ENCODE results near the gene SAPCD2. TPM values are rescaled to one million over a fixed set of nuclear protein-coding genes. Genes with fewer than 3 reads are reported as not detected.

The SAPCD2 gene
- polyA plus RNA-seq, 3 donors = 0.03 to 3.1 (median 1.7) TPM

DNA sequence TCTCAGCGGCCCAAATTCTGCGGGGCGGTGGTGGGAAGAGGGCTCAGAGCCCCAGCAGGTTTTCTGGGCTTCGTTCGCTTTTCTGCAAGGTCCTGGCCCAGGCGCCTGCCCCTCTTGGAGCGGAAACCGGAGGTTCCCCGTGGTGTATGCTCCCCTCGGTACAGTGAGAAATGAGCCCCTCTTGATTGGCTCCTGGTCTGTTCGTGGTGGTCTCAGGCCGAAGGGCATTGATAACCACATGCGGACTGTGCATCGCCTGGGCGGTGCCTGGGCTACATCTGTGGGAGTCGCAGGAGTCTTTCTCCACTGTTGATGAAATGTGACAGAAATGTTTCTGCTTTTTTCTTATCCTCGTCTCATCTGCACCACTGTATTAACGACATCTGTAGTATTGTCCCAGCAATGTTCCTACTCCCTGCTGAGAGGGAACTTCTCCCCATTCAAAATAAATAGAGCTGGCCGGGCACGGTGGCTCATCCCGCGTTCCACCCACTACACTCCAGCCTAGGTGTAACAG is 17.1 kb upstream of the SAPCD2 start:
- TF ChIP-seq, protein P1, sequence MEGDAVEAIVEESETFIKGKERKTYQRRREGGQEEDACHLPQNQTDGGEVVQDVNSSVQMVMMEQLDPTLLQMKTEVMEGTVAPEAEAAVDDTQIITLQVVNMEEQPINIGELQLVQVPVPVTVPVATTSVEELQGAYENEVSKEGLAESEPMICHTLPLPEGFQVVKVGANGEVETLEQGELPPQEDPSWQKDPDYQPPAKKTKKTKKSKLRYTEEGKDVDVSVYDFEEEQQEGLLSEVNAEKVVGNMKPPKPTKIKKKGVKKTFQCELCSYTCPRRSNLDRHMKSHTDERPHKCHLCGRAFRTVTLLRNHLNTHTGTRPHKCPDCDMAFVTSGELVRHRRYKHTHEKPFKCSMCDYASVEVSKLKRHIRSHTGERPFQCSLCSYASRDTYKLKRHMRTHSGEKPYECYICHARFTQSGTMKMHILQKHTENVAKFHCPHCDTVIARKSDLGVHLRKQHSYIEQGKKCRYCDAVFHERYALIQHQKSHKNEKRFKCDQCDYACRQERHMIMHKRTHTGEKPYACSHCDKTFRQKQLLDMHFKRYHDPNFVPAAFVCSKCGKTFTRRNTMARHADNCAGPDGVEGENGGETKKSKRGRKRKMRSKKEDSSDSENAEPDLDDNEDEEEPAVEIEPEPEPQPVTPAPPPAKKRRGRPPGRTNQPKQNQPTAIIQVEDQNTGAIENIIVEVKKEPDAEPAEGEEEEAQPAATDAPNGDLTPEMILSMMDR (IDR thresholded peaks at IDR 0.05) = no peak
- Histone ChIP-seq H3K27ac (ENCODE audit: low read depth in 1 of 2, low read length in 2 of 2) (peak overlapping the region; percentile 70 to 93), H3K36me3 (replicated peaks in 1 of 2; ENCODE audit: control insufficient read depth in 1 of 2, insufficient read depth in 2 of 2, low read length in 2 of 2) (peaks cover 18 to 35% of the 10 kb centered on the region in 2 donors), H3K9me3 (replicated peaks in 1 of 2; ENCODE audit: control insufficient read depth in 1 of 2, insufficient read depth in 1 of 2, low read length in 2 of 2) (no peaks in the 10 kb centered on the region), H2AFZ (ENCODE audit: insufficient read depth, low read depth, low read length, poor library complexity, severe bottlenecking) (peak overlapping the region; percentile 87), H3K79me2 (ENCODE audit: insufficient read depth, low read length) (peaks cover 4% of the 10 kb centered on the region), H3K4me1 (ENCODE audit: control insufficient read depth in 1 of 2, insufficient read depth in 2 of 2, low read length in 2 of 2) (peaks cover 23 to 28% of the 10 kb centered on the region in 2 donors), H3K27me3 (ENCODE audit: control insufficient read depth in 2 of 2, insufficient read depth in 2 of 2, low read length in 2 of 2) (no peaks in the 10 kb centered on the region), H4K20me1 (ENCODE audit: insufficient read depth, low read length) (no peaks in the 10 kb centered on the region), H3K4me3 (replicated peaks in 1 of 3; ENCODE audit: low read depth in 2 of 3, low read length in 3 of 3) (peak overlapping the region; percentile 75 to 77 (median 77)), H3K9ac (ENCODE audit: insufficient read depth, low read length, poor library complexity, severe bottlenecking) (peak overlapping the region; percentile 92), H3K4me2 (replicated peaks; ENCODE audit: extremely low read depth, low read length, poor library complexity, severe bottlenecking) (peak overlapping the region; percentile 92)
- Mint-ChIP-seq H3K36me3 (peaks cover 29 to 51% of the 10 kb centered on the region in 2 donors), H3K27ac (peak overlapping the region; percentile 90 to 97 (median 95)), H3K9me3 (peaks cover 0 to 9% (median 0%) of the 10 kb centered on the region in 7 donors), H3K4me1 (peaks cover 30% of the 10 kb centered on the region), H3K4me3 (peak overlapping the region; percentile 89 to 91), H3K27me3 (ENCODE audit: low read depth in 3 of 3) (peaks cover 0 to 3% (median 1%) of the 10 kb centered on the region in 3 donors)
- intact Hi-C loops (cut with micrococcal nuclease) = loop anchor here in 1 of 2 donors (2.0 kb wide), 1 partner anchor 17 kb away; the partner anchor contains the start of gene SAPCD2
- no peak for DNase-seq
- WGBS (ENCODE audit: insufficient coverage) = 10% methylated on average over 19 of the region's 22 CpGs

DNA sequence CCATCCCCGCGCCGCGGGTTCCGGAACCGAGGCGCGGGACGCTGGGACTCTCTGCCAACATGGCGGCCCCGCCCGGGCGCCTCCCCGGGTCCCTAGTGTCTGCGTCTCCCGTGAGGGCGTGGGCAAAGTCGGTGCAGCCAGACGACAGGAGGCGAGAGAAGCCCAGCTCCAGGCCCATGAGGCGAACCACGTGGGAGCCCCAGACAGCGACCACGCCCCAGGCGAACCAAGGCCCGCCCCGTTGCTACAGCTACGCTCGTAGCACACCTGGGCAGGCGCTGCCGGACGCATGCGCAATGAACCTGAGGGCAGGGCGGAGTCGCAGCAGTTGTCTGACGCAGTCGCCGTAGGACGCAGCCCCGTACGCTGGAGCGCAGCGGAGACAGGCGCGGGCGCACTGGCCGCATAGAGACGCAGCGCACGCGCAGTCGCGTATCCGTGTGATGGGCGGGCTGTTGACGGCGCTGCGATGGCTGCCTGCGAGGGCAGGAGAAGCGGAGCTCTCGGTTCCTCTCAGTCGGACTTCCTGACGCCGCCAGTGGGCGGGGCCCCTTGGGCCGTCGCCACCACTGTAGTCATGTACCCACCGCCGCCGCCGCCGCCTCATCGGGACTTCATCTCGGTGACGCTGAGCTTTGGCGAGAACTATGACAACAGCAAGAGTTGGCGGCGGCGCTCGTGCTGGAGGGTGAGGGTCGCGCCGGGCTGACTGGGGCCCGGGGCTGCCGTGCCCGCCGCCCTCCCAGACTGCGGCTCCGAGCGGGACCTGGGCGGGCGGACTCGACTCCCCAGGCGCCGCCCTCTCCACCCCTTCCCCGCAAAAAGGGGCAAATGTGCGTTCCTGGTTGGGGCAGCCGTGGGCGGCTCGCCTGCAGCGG is 16.4 kb upstream of the SAPCD2 start, which contains the start of gene MAN1B1:
TSS of gene MAN1B1 (plus strand) at position 455 of the 878 bp plus-strand sequence. CDS start at position 470, 15 bp downstream.
- Mint-ChIP-seq H3K4me1 (peaks cover 30% of the 10 kb centered on the region), H3K27ac (peak within 1 kb of the TSS; percentile 95 to 98 (median 97)), H3K9me3 (peaks cover 0 to 9% (median 0%) of the 10 kb centered on the region in 7 donors), H3K27me3 (ENCODE audit: low read depth in 3 of 3) (peaks cover 0 to 5% (median 1%) of the 10 kb centered on the region in 3 donors), H3K36me3 (peaks cover 30 to 52% of the 10 kb centered on the region in 2 donors), H3K4me3 (peak within 1 kb of the TSS; percentile 89 to 93)
- Histone ChIP-seq H2AFZ (ENCODE audit: insufficient read depth, low read depth, low read length, poor library complexity, severe bottlenecking) (peak within 1 kb of the TSS; percentile 87), H4K20me1 (ENCODE audit: insufficient read depth, low read length) (no peaks in the 10 kb centered on the region), H3K27me3 (ENCODE audit: control insufficient read depth in 2 of 2, insufficient read depth in 2 of 2, low read length in 2 of 2) (no peaks in the 10 kb centered on the region), H3K9ac (ENCODE audit: insufficient read depth, low read length, poor library complexity, severe bottlenecking) (peak within 1 kb of the TSS; percentile 92), H3K27ac (ENCODE audit: low read depth in 1 of 2, low read length in 2 of 2) (peak within 1 kb of the TSS; percentile 70 to 93), H3K4me3 (replicated peaks in 1 of 3; ENCODE audit: low read depth in 2 of 3, low read length in 3 of 3) (peak within 1 kb of the TSS; percentile 75 to 77 (median 77)), H3K4me2 (replicated peaks; ENCODE audit: extremely low read depth, low read length, poor library complexity, severe bottlenecking) (peak within 1 kb of the TSS; percentile 92), H3K4me1 (ENCODE audit: control insufficient read depth in 1 of 2, insufficient read depth in 2 of 2, low read length in 2 of 2) (peaks cover 23 to 28% of the 10 kb centered on the region in 2 donors), H3K9me3 (replicated peaks in 1 of 2; ENCODE audit: control insufficient read depth in 1 of 2, insufficient read depth in 1 of 2, low read length in 2 of 2) (no peaks in the 10 kb centered on the region), H3K36me3 (replicated peaks in 1 of 2; ENCODE audit: control insufficient read depth in 1 of 2, insufficient read depth in 2 of 2, low read length in 2 of 2) (peaks cover 25 to 35% of the 10 kb centered on the region in 2 donors), H3K79me2 (ENCODE audit: insufficient read depth, low read length) (peaks cover 4% of the 10 kb centered on the region)
- peak; percentile 99 to 100 (median 100) for DNase-seq
- TF ChIP-seq, protein P1 (IDR thresholded peaks at IDR 0.05) = no peak
- WGBS (ENCODE audit: insufficient coverage) = under 1% methylated on average over 101 of the region's 101 CpGs
- intact Hi-C loops (cut with micrococcal nuclease) = loop anchor here in 1 of 2 donors (2.0 kb wide), 1 partner anchor 16 kb away; the partner anchor contains the start of gene SAPCD2

Measured in CD14-positive monocyte (primary cell).